ENCODE measurements around the gene DDIT4.
"Not testable (repeated sequence)": the region's sequence is repeated elsewhere in the genome, so short reads cannot be mapped to it uniquely, and the experiment has no call there.

The DDIT4 gene

GRCh38 chr10:72298592-72299519, 25.1 kb downstream of the DDIT4 start:
- DNase-seq (ENCODE audit: low read depth) = no peak
- H3K4me3 ChIP-seq (ENCODE audit: low read length) = no peak overlapping the region
- TF ChIP-seq CTCF (conservative IDR thresholded peaks at IDR 0.05; ENCODE audit: low read depth, low read length) = no peak

GRCh38 chr10:72303424-72304128, 29.9 kb downstream of the DDIT4 start:
- no peak for TF ChIP-seq CTCF (conservative IDR thresholded peaks at IDR 0.05; ENCODE audit: low read depth, low read length)
- DNase-seq (ENCODE audit: low read depth) = no peak
- no peak overlapping the region for H3K4me3 ChIP-seq (ENCODE audit: low read length)

- TF ChIP-seq CTCF (conservative IDR thresholded peaks at IDR 0.05; ENCODE audit: low read depth, low read length) = no peak
- DNase-seq (ENCODE audit: low read depth) = no peak
- no peak overlapping the region for H3K4me3 ChIP-seq (ENCODE audit: low read length)
Measured at GRCh38 chr10:72306215-72306760, 32.6 kb downstream of the DDIT4 start.

- DNase-seq (ENCODE audit: low read depth); H3K4me3 ChIP-seq (ENCODE audit: low read length): not testable (repeated sequence)
Measured at GRCh38 chr10:72307711-72308110, 34.0 kb downstream of the DDIT4 start.

GRCh38 chr10:72308320-72308987, 34.7 kb downstream of the DDIT4 start:
- DNase-seq (ENCODE audit: low read depth) = peak; percentile 97
- no peak for TF ChIP-seq CTCF (conservative IDR thresholded peaks at IDR 0.05; ENCODE audit: low read depth, low read length)
- no peak overlapping the region for H3K4me3 ChIP-seq (ENCODE audit: low read length)

GRCh38 chr10:72309290-72310240, 35.8 kb downstream of the DDIT4 start:
- H3K4me3 ChIP-seq (ENCODE audit: low read length) = no peak overlapping the region
- no peak for DNase-seq (ENCODE audit: low read depth)
- no peak for TF ChIP-seq CTCF (conservative IDR thresholded peaks at IDR 0.05; ENCODE audit: low read depth, low read length)
